Suprapubic skin (tissue), 4 donors: ENCODE results near the gene CEP170B. TPM values are rescaled to one million over a fixed set of nuclear protein-coding genes. Genes with fewer than 3 reads are reported as not detected.

ENCODE experiments used
- DNase-seq, 2 donors: peaks; one replicate each; pipeline ENCODE4 v3.0.0-alpha.2; 2019; ENCODE audit warnings: low spot score in 2 of 2
- H3K27ac ChIP-seq: fragments of 200-600 bp; sonication (generic); one replicate; pipeline ENCODE4 v1.5.1; 2019
- H3K27me3 ChIP-seq: fragments of 200-600 bp; sonication (generic); one replicate; pipeline ENCODE4 v1.5.1; 2019
- H3K36me3 ChIP-seq: fragments of 200-600 bp; sonication (generic); one replicate; pipeline ENCODE4 v1.5.1; 2019
- H3K4me1 ChIP-seq: fragments of 200-600 bp; sonication (generic); one replicate; pipeline ENCODE4 v1.5.1; 2019
- H3K4me3 ChIP-seq: fragments of 200-600 bp; sonication (generic); one replicate; pipeline ENCODE4 v1.5.1; 2019; ENCODE audit warnings: mild to moderate bottlenecking
- H3K9me3 ChIP-seq: fragments of 200-600 bp; sonication (generic); one replicate; pipeline ENCODE4 v1.5.1; 2019
- CTCF ChIP-seq, 2 donors: fragments of 200-600 bp in 1 of 2; fragments of 450-650 bp in 1 of 2; sonication (generic) in 1 of 2; IDR thresholded peaks; one replicate each; pipeline ENCODE4 v1.5.1; 2016 to 2019; ENCODE audit warnings: antibody characterized with exemption in 2 of 2, mild to moderate bottlenecking in 1 of 2, moderate library complexity in 1 of 2
- EP300 ChIP-seq: sonication (generic); formaldehyde crosslinking; IDR thresholded peaks from one replicate; pipeline ENCODE4 v1.6.1; 2017; ENCODE audit warnings: antibody characterized with exemption
- POLR2A ChIP-seq, 2 donors: fragments of 450-650 bp; IDR thresholded peaks; one replicate each; pipeline ENCODE4 v1.6.1; 2017; ENCODE audit warnings: antibody characterized with exemption in 2 of 2, mild to moderate bottlenecking in 2 of 2, moderate library complexity in 2 of 2
- POLR2AphosphoS5 ChIP-seq, 3 donors: sonication (generic); formaldehyde crosslinking; IDR thresholded peaks; one replicate each; pipeline ENCODE4 v1.6.1; 2017; ENCODE audit warnings: antibody characterized with exemption in 3 of 3
- WGBS: methylation state at CpG from one replicate; pipeline ENCODE4 v1.1.5; 2018; 5-methylcytosine and 5-hydroxymethylcytosine counted together
- total RNA-seq, 4 donors: library from RNA; depleted of rRNA; stranded (reverse); fragments of >200 nt; gene quantifications; one replicate each; pipeline ENCODE4 v1.1.0, GENCODE V29; 2016

Gene CEP170B
- total RNA-seq, 4 donors from 2014 or later: 53.3 to 70.1 (median 60.4) TPM

- 76% methylated on average over 5 of the region's 10 CpGs for WGBS
- peak in 1 of 2 donors; percentile 63 for DNase-seq
- H3K4me3 ChIP-seq: no peak overlapping the region
Measured at GRCh38 chr14:104927432-104927816, 62.4 kb downstream of the CEP170B start.

GRCh38 chr14:104927901-104928300 lies 62.8 kb downstream of the CEP170B start:
- Histone ChIP-seq H3K4me1 (peaks cover 6% of the 10 kb centered on the region), H3K27me3 (no peaks in the 10 kb centered on the region), H3K9me3 (no peaks in the 10 kb centered on the region), H3K27ac (no peak overlapping the region), H3K36me3 (no peaks in the 10 kb centered on the region), H3K4me3 (no peak overlapping the region)
- DNase-seq: no peak
- no peak for TF ChIP-seq CTCF (IDR thresholded peaks at IDR 0.05)
- TF ChIP-seq EP300: no peak
- TF ChIP-seq POLR2AphosphoS5 (IDR thresholded peaks at IDR 0.05): no peak
- no peak for TF ChIP-seq POLR2A (IDR thresholded peaks at IDR 0.05)
- 76% methylated on average over 6 of the region's 8 CpGs for WGBS

More at GRCh38 chr14:104927432-104927816, 62.4 kb downstream of the CEP170B start:
- Histone ChIP-seq H3K36me3 (no peaks in the 10 kb centered on the region), H3K27me3 (no peaks in the 10 kb centered on the region), H3K27ac (no peak overlapping the region), H3K4me1 (peaks cover 2% of the 10 kb centered on the region), H3K9me3 (no peaks in the 10 kb centered on the region)
- no peak for TF ChIP-seq EP300

GRCh38 chr14:104928391-104929133 lies 63.5 kb downstream of the CEP170B start:
- Histone ChIP-seq H3K9me3 (no peaks in the 10 kb centered on the region), H3K27ac (no peak overlapping the region), H3K36me3 (no peaks in the 10 kb centered on the region), H3K4me3 (no peak overlapping the region), H3K4me1 (peaks cover 12% of the 10 kb centered on the region), H3K27me3 (no peaks in the 10 kb centered on the region)
- DNase-seq: peak in 1 of 2 donors; percentile 64
- whole genome bisulfite sequencing: 90% methylated on average over 14 of the region's 17 CpGs
- TF ChIP-seq POLR2AphosphoS5 (IDR thresholded peaks at IDR 0.05): no peak
- no peak for TF ChIP-seq CTCF (IDR thresholded peaks at IDR 0.05)
- TF ChIP-seq EP300: no peak
- TF ChIP-seq POLR2A (IDR thresholded peaks at IDR 0.05): no peak

GRCh38 chr14:104929268-104930230 lies 64.5 kb downstream of the CEP170B start:
- Histone ChIP-seq H3K9me3 (no peaks in the 10 kb centered on the region), H3K4me3 (no peak overlapping the region), H3K36me3 (no peaks in the 10 kb centered on the region), H3K27me3 (no peaks in the 10 kb centered on the region), H3K27ac (no peak overlapping the region), H3K4me1 (peaks cover 22% of the 10 kb centered on the region)
- no peak for DNase-seq
- TF ChIP-seq EP300 (no peak), POLR2A (IDR thresholded peaks at IDR 0.05) (no peak)
- WGBS: 67% methylated on average over 3 of the region's 15 CpGs

- no peak for TF ChIP-seq CTCF (IDR thresholded peaks at IDR 0.05)
- no peak for TF ChIP-seq POLR2AphosphoS5 (IDR thresholded peaks at IDR 0.05)
- no peak for TF ChIP-seq POLR2A (IDR thresholded peaks at IDR 0.05)
- TF ChIP-seq EP300: no peak
- Histone ChIP-seq H3K9me3 (no peaks in the 10 kb centered on the region), H3K4me3 (no peak overlapping the region), H3K36me3 (no peaks in the 10 kb centered on the region), H3K27me3 (no peaks in the 10 kb centered on the region), H3K27ac (no peak overlapping the region), H3K4me1 (peaks cover 26% of the 10 kb centered on the region)
- WGBS: 83% methylated on average over 5 of the region's 10 CpGs
- peak in 1 of 2 donors; percentile 69 for DNase-seq
Measured at GRCh38 chr14:104930526-104931303, 65.6 kb downstream of the CEP170B start.
